HFF-Myc (cell line): ENCODE measurements around the gene TRIM9.

ENCODE experiments used
- DNase-seq: peaks from one replicate; pipeline ENCODE4 v3.0.0-alpha.2; 2011; ENCODE audit warnings: low read depth; ENCODE audit errors: extremely low read depth
- H3K4me3 ChIP-seq: replicated peaks from 2 replicates; pipeline ENCODE4 v1.5.1; 2011; ENCODE audit warnings: low read depth, mild to moderate bottlenecking, control low read depth, low read length
- TF ChIP-seq, protein P1 (sequence below): IDR thresholded peaks from 2 replicates; pipeline ENCODE4 v1.5.1; 2012; ENCODE audit warnings: mild to moderate bottlenecking, low read depth, low read length, control low read depth; ENCODE audit errors: missing control alignments

TRIM9 gene

DNA sequence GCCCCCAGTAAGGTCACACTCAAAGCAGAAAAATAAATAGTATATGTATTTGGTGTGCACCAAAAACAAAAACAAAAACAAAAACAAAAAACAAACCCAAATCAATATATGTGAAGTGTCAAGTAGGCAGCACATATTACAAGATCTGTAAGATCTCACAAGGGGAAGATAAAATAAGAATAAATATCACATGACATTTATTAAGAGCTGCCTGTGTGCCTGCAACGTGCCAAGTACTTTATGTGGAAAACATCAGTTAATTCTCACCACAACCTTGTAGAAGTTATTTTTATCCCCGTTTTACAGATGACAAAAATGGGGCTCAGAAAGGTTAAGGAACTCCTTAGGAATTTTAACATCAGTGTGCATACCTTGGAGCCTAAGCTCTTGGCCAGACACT, 26.6 kb downstream of the TRIM9 start:
- TF ChIP-seq, protein P1, sequence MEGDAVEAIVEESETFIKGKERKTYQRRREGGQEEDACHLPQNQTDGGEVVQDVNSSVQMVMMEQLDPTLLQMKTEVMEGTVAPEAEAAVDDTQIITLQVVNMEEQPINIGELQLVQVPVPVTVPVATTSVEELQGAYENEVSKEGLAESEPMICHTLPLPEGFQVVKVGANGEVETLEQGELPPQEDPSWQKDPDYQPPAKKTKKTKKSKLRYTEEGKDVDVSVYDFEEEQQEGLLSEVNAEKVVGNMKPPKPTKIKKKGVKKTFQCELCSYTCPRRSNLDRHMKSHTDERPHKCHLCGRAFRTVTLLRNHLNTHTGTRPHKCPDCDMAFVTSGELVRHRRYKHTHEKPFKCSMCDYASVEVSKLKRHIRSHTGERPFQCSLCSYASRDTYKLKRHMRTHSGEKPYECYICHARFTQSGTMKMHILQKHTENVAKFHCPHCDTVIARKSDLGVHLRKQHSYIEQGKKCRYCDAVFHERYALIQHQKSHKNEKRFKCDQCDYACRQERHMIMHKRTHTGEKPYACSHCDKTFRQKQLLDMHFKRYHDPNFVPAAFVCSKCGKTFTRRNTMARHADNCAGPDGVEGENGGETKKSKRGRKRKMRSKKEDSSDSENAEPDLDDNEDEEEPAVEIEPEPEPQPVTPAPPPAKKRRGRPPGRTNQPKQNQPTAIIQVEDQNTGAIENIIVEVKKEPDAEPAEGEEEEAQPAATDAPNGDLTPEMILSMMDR = no peak
- H3K4me3 ChIP-seq = no peak overlapping the region
- DNase-seq = no peak

DNA sequence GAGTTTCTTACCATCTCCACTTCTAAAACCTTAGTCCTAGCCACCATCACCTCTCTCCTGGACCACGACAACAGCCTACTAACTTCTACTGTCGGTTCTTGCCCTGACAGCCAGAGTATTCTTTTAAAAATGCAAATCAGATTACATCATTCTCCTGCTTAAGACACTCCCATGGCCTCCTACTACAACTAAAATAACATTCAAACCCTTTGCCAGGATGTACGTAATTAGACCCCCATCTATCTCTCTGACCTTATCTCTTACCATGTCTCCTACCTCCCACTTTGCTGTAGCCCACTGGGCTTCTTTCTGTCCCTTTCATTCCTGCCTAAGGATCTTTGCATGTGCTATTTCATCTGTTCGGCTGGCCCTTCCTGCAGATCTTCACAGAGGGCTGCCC, 27.6 kb downstream of the TRIM9 start:
- no peak overlapping the region for H3K4me3 ChIP-seq
- TF ChIP-seq, protein P1 = no peak
- no peak for DNase-seq

DNA sequence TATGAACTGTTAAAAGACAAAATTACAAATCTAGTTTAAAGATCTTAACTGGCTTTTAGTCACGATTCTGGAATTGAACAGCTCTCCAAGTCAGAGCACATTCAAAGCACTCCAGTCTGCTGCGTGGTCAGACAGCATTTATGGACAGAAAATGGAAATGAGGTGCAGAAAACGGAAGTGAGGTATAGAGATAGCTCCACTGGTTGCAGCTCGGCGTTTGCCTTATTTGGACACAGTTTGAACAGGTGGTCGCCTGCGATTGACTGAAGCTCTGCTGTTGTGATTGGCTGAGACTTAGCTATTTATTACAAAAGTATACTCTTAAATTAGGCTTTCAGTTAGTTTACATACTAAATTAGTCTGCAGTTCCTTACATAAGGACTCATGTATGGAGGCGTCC, 28.3 kb downstream of the TRIM9 start:
- TF ChIP-seq, protein P1 = no peak

DNA sequence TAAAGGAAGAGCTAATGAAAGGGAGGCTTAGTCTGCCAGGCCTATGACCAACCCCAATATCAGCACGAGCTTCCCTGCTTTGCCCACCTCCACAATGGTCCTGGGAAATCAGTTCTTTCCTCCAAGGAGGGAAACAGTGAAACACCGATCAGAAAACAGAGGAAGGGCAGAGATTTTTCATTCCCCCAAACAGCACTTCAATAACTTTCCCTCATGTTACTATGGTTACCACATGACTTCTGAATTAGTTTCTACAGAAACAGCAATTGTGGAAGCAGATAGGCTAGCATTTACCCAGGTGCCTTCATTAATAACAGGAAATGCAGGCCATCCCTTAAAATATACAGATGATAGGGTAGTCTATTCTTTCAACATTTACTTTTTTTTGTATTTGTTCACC, 35.9 kb downstream of the TRIM9 start:
- TF ChIP-seq, protein P1 = no peak
- DNase-seq = no peak

More for the DNA sequence above, 28.3 kb downstream of the TRIM9 start:
- no peak overlapping the region for H3K4me3 ChIP-seq
- no peak for DNase-seq

DNA sequence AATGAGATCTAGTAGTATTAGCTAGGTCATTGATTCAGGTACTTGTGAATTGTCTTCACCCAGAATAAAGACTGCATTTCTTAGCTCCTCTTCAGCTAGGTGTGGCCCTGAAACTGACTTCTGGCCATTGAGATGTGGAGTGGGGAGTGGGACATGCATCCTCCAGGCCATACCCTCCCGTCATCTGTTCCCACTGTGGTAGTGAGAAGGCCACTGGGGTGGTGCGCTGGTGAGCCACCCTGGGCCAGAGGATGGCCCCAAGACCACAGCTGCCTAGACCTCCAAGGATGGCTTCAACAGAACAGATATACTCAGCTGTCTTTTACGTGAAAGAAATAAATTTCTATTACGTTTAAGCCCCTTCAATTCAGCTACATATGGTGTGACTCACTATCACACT, 36.5 kb downstream of the TRIM9 start:
- DNase-seq = no peak
- H3K4me3 ChIP-seq = no peak overlapping the region
- TF ChIP-seq, protein P1 = no peak

More for the DNA sequence above, 35.9 kb downstream of the TRIM9 start:
- no peak overlapping the region for H3K4me3 ChIP-seq

DNA sequence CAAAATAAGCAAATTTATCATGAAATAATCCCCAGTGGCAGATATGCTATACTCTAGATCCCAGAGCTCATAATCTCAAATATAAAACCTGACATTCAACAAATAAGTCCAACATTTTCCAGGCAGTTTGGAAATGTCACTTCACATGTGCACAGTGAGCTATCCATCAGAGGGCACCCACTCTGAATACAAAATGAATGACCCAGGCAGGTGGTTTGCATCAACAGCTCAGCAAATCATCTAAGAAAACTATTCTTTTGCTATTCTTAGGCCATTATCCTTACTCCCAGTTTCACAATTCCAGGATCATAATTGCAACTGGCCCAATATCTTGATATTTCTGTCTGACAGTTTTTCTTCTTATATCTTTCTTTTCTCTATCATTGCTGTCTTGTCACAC, 38.5 kb downstream of the TRIM9 start:
- H3K4me3 ChIP-seq = no peak overlapping the region
- no peak for DNase-seq
- TF ChIP-seq, protein P1 = no peak

DNA sequence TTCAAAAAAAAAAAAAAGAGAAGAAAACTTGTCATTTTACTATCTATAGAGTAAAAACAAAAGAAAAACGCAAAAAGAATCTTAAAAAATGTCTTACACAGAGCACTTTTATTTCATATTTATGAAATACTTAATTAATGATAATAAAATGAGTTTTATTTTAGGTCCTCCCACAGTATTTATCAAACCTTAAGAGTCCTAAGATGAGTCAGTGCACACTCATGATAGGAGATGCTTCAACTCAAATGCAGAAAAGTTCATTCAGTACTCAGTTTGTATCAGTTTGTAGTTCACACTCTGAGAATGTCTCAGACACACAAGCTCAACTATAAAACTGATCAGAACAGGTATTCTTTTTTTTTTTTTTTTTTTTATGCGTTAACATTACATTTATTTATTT, 41.7 kb downstream of the TRIM9 start:
- TF ChIP-seq, protein P1 = no peak
- no peak for DNase-seq
- no peak overlapping the region for H3K4me3 ChIP-seq
